Uterus (tissue), 2 donors: ENCODE results near the gene MIEN1.

Experiments
- CTCF ChIP-seq, 4 experiments: fragments of 200-600 bp in 2 of 4; fragments of 450-650 bp in 2 of 4; sonication (generic) in 2 of 4; IDR thresholded peaks; one replicate each; pipeline ENCODE4 v1.5.1; 2016 to 2019; ENCODE audit warnings: antibody characterized with exemption in 4 of 4, mild to moderate bottlenecking in 2 of 4, moderate library complexity in 1 of 4
- POLR2A ChIP-seq, 2 donors: fragments of 450-650 bp; IDR thresholded peaks; one replicate each; pipeline ENCODE4 v1.6.1; 2016; ENCODE audit warnings: antibody characterized with exemption in 2 of 2, mild to moderate bottlenecking in 1 of 2, moderate library complexity in 1 of 2

GRCh38 chr17:39765175-39765574 is 34.8 kb upstream of the MIEN1 start:
- TF ChIP-seq CTCF (IDR thresholded peaks at IDR 0.05) (no peak), POLR2A (IDR thresholded peaks at IDR 0.05) (no peak)
